A549 (cell line): ENCODE data around the gene ARID5A.

ENCODE experiments used
- BHLHE40 ChIP-seq: IDR thresholded peaks from 2 replicates; pipeline ENCODE4 v1.6.1; 2012; ENCODE audit warnings: low read depth, low read length, inconsistent platforms
- CHD2 ChIP-seq: fragments of 150-350 bp; IDR thresholded peaks from 2 replicates; pipeline ENCODE4 v1.6.1; 2014; ENCODE audit warnings: low read length; ENCODE audit not compliant: partially characterized antibody
- KDM1A ChIP-seq: fragments of 200-600 bp; sonication (generic); IDR thresholded peaks from 2 replicates; pipeline ENCODE4 v1.6.1; 2016; ENCODE audit warnings: low read depth, mild to moderate bottlenecking
- TF ChIP-seq, protein P1 (sequence below): fragments of >200 bp; sonication (Bioruptor Twin); formaldehyde crosslinking; IDR thresholded peaks from 3 replicates; pipeline ENCODE4 v1.5.1; 2016

GRCh38 chr2:96591494-96591893, 54.9 kb downstream of the ARID5A start:
- TF ChIP-seq, protein P1, sequence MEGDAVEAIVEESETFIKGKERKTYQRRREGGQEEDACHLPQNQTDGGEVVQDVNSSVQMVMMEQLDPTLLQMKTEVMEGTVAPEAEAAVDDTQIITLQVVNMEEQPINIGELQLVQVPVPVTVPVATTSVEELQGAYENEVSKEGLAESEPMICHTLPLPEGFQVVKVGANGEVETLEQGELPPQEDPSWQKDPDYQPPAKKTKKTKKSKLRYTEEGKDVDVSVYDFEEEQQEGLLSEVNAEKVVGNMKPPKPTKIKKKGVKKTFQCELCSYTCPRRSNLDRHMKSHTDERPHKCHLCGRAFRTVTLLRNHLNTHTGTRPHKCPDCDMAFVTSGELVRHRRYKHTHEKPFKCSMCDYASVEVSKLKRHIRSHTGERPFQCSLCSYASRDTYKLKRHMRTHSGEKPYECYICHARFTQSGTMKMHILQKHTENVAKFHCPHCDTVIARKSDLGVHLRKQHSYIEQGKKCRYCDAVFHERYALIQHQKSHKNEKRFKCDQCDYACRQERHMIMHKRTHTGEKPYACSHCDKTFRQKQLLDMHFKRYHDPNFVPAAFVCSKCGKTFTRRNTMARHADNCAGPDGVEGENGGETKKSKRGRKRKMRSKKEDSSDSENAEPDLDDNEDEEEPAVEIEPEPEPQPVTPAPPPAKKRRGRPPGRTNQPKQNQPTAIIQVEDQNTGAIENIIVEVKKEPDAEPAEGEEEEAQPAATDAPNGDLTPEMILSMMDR: no peak
- TF ChIP-seq KDM1A (no peak), BHLHE40 (no peak), CHD2 (no peak)
